Nephron (organoid): ENCODE results near the gene HBQ1.
A peak's percentile ranks its signal among the peaks of the same experiment; 100 is the strongest.

ENCODE experiments used
- H3K27ac Mint-ChIP-seq, 3 experiments: 2 replicates each; pipeline ENCODE4 v1.8.0; 2020; ENCODE audit warnings: mixed read lengths in 3 of 3, mild to moderate bottlenecking in 2 of 3, moderate library complexity in 1 of 3
- H3K27me3 Mint-ChIP-seq: 2 replicates; pipeline ENCODE4 v1.8.0; 2021; ENCODE audit warnings: low read depth, mild to moderate bottlenecking, moderate library complexity, mixed read lengths
- H3K36me3 Mint-ChIP-seq: 2 replicates; pipeline ENCODE4 v1.8.0; 2020; ENCODE audit warnings: low read depth, mixed read lengths
- H3K4me1 Mint-ChIP-seq: 2 replicates; pipeline ENCODE4 v1.8.0; 2020; ENCODE audit warnings: mixed read lengths
- H3K4me3 Mint-ChIP-seq, 3 experiments: 2 replicates each; pipeline ENCODE4 v1.8.0; 2020; ENCODE audit warnings: mild to moderate bottlenecking in 3 of 3, mixed read lengths in 3 of 3, moderate library complexity in 2 of 3
- H3K9me3 Mint-ChIP-seq: 2 replicates; pipeline ENCODE4 v1.8.0; 2020; ENCODE audit warnings: mixed read lengths
- TF ChIP-seq, protein P1 (sequence below), 3 experiments: fragments of 200-600 bp; sonication (generic); IDR thresholded peaks; one replicate each; pipeline ENCODE4 v1.5.0; 2021; ENCODE audit warnings: antibody characterized with exemption in 3 of 3; ENCODE audit not compliant: unreplicated experiment in 3 of 3

HBQ1 gene

DNA sequence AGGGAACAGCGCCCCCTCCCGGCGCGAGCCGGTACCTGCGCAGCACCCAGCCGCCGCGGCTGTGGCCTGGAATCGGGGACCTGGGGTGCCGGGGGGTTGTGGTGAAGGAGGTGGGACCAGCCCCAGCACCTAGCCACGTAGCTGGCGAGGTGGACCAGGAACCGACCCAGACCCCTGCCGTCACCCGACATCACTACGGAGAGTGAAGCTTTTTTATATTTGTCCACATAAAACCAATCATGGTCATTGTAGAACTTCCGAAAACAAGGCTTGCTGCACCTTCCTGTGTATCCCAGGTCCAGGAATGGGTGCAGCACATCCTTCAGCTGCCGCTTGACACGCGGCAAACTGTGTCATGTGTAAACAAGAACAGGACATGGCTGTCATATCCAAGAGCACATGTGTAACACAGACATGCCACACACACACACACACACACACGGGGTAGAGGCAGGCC lies 1.3 kb downstream of the HBQ1 start:
- no peaks in the 10 kb centered on the region for H3K9me3 Mint-ChIP-seq
- TF ChIP-seq, protein P1, sequence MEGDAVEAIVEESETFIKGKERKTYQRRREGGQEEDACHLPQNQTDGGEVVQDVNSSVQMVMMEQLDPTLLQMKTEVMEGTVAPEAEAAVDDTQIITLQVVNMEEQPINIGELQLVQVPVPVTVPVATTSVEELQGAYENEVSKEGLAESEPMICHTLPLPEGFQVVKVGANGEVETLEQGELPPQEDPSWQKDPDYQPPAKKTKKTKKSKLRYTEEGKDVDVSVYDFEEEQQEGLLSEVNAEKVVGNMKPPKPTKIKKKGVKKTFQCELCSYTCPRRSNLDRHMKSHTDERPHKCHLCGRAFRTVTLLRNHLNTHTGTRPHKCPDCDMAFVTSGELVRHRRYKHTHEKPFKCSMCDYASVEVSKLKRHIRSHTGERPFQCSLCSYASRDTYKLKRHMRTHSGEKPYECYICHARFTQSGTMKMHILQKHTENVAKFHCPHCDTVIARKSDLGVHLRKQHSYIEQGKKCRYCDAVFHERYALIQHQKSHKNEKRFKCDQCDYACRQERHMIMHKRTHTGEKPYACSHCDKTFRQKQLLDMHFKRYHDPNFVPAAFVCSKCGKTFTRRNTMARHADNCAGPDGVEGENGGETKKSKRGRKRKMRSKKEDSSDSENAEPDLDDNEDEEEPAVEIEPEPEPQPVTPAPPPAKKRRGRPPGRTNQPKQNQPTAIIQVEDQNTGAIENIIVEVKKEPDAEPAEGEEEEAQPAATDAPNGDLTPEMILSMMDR (IDR thresholded peaks at IDR 0.05; ENCODE audit: unreplicated experiment in 3 of 3) = peak; percentile 93 to 98 (median 97)
- no peak overlapping the region for H3K27ac Mint-ChIP-seq
- peaks cover 36% of the 10 kb centered on the region for H3K27me3 Mint-ChIP-seq
- H3K4me1 Mint-ChIP-seq = peaks cover 6% of the 10 kb centered on the region
- peaks cover 13% of the 10 kb centered on the region for H3K36me3 Mint-ChIP-seq
- H3K4me3 Mint-ChIP-seq = peak overlapping the region; percentile 14 to 34 (median 19)

DNA sequence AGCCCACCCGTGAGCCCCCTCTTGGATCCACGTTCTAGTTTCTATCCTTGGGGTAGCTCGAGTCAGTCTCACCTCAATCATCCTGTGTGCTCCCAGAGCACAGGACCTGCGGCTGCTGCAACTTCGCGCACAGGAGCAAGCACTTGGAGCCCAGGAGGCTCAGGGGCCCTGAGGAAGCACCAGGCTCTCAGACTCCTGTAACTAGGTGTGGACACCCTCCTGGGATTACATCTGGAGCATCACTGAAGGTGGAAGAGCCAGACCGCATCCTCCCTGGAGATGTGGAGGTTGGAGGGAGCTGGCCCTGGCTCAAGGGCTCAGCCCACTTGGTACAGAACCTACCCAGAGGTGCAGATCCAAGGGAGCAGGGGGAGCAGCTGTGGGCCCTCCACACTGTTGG lies 2.7 kb downstream of the HBQ1 start:
- no peak overlapping the region for H3K4me3 Mint-ChIP-seq
- H3K27me3 Mint-ChIP-seq = peaks cover 25% of the 10 kb centered on the region
- H3K36me3 Mint-ChIP-seq = peaks cover 18% of the 10 kb centered on the region
- H3K9me3 Mint-ChIP-seq = no peaks in the 10 kb centered on the region
- H3K27ac Mint-ChIP-seq = no peak overlapping the region
- H3K4me1 Mint-ChIP-seq = no peaks in the 10 kb centered on the region
- TF ChIP-seq, protein P1 (IDR thresholded peaks at IDR 0.05; ENCODE audit: unreplicated experiment in 3 of 3) = no peak

DNA sequence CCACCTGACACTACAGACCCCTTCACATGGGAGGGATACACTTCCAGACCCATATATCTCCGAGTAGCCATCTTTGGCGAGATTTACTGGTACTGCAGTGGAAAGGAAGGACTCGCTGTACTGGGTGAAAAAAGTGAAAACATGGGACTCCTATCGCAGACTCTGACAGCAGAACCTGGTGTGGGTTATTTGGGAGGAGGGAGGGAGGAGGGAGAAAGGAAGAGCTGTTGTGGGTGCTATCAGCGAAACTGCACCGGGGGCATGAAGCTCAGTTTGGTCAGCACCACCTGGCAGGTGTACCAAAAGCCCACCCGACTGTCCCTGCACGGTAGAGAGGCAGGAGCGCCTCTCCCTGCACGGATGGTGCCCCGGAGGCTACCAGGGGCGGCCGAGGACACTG lies 5.0 kb downstream of the HBQ1 start:
- Mint-ChIP-seq H3K36me3 (peaks cover 37% of the 10 kb centered on the region), H3K4me1 (no peaks in the 10 kb centered on the region), H3K4me3 (no peak overlapping the region), H3K27ac (peak overlapping the region in 1 of 3 experiments; percentile 38), H3K27me3 (peaks cover 4% of the 10 kb centered on the region), H3K9me3 (no peaks in the 10 kb centered on the region)
- TF ChIP-seq, protein P1 (IDR thresholded peaks at IDR 0.05; ENCODE audit: unreplicated experiment in 3 of 3) = no peak

DNA sequence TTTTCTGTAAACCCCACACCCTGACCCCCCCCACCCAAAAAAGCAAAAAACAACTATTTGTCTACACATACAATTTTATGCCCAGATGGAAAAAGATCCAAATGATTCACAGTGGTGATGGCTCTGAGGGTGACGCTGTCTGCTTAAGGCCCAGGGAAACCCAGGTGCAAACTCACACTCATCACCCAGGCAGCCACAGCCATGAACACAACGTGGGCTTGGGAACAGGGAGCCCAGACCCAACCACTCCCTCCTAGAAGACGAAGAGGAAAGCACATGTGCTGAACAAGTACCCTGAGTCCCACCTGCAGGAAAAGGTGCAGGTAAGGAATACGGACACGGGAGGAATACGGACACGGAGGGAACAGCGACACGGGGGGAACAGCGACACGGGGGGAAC lies 5.4 kb downstream of the HBQ1 start:
- Mint-ChIP-seq H3K4me1 (no peaks in the 10 kb centered on the region), H3K36me3 (peaks cover 41% of the 10 kb centered on the region), H3K27me3 (peaks cover 4% of the 10 kb centered on the region), H3K4me3 (no peak overlapping the region), H3K9me3 (no peaks in the 10 kb centered on the region), H3K27ac (no peak overlapping the region)
- TF ChIP-seq, protein P1 (IDR thresholded peaks at IDR 0.05; ENCODE audit: unreplicated experiment in 3 of 3) = no peak

DNA sequence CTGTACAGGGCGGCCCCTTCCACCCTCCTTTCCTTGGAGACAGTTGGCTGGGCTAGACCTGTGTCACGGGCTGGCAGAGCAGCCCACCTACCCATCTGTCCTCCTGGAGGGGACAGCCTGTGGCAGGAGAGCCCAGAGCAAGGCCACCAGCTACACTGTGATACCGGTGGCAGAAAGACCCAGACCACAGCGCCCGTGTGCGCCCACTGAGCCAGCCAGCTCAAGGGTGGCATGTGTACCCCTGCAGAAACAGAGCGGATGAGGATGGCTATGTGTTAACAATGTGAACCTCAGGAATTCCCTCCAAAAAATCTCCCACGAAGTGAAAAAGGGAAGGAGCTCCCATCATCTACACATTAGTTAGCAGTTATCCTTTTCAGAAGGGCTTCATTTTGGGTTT lies 7.1 kb downstream of the HBQ1 start:
- Mint-ChIP-seq H3K27ac (no peak overlapping the region), H3K4me3 (no peak overlapping the region), H3K27me3 (no peaks in the 10 kb centered on the region), H3K9me3 (no peaks in the 10 kb centered on the region), H3K4me1 (no peaks in the 10 kb centered on the region), H3K36me3 (peaks cover 57% of the 10 kb centered on the region)
- TF ChIP-seq, protein P1 (IDR thresholded peaks at IDR 0.05; ENCODE audit: unreplicated experiment in 3 of 3) = no peak

DNA sequence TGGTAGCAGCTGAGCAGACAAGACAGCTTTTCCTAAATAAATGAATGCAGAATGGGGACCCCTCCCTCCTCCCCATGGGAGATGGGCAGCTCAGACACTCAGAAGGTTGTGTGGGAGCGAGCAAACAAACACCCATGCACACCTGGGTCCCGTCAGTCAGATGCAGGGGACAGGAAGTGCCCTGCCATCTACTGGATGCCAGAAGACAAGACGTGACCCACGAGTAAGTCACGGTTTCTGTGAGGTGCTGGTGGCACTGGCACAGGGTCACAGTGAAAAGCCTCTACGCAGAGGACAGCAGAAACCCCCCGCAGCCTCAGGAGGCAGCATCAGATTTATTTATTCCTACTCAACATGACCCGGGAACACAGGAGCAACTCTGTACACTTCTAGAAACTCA lies 8.4 kb downstream of the HBQ1 start:
- H3K4me1 Mint-ChIP-seq = no peaks in the 10 kb centered on the region
- TF ChIP-seq, protein P1 (IDR thresholded peaks at IDR 0.05; ENCODE audit: unreplicated experiment in 3 of 3) = no peak
- H3K9me3 Mint-ChIP-seq = no peaks in the 10 kb centered on the region
- no peak overlapping the region for H3K27ac Mint-ChIP-seq
- H3K36me3 Mint-ChIP-seq = peaks cover 60% of the 10 kb centered on the region
- no peak overlapping the region for H3K4me3 Mint-ChIP-seq
- H3K27me3 Mint-ChIP-seq = no peaks in the 10 kb centered on the region
